Neural cell (in vitro differentiated cells): ENCODE measurements around the gene NCOA3. TPM values are rescaled to one million over a fixed set of nuclear protein-coding genes. Genes with fewer than 3 reads are reported as not detected.

Experiments used
- H2AFZ ChIP-seq: fragments of 200-600, 300-800 bp; sonication (generic), shearing (Covaris generic); 2 replicates; pipeline ENCODE4 v1.6.0; 2014; ENCODE audit warnings: low read depth, mild to moderate bottlenecking, antibody characterized with exemption, low read length, moderate library complexity
- H3F3A ChIP-seq: fragments of 200-600 bp; shearing (Covaris generic); 2 replicates; pipeline ENCODE4 v1.6.1; 2016; ENCODE audit warnings: mild to moderate bottlenecking, moderate library complexity, mixed read lengths, antibody characterized with exemption, low read length; ENCODE audit not compliant: insufficient read depth, poor library complexity, severe bottlenecking
- H3K27ac ChIP-seq: fragments of 200-600, 300-800 bp; sonication (generic), shearing (Covaris generic); 2 replicates; pipeline ENCODE4 v1.5.1; 2014; ENCODE audit warnings: mild to moderate bottlenecking, low read length, moderate library complexity
- H3K27me3 ChIP-seq: fragments of 300-800, 200-600 bp; sonication (generic), shearing (Covaris generic); 2 replicates; pipeline ENCODE4 v1.6.0; 2014; ENCODE audit warnings: mild to moderate bottlenecking, low read depth, low read length, moderate library complexity; ENCODE audit not compliant: insufficient read depth
- H3K36me3 ChIP-seq: fragments of 300-800, 200-600 bp; sonication (generic), shearing (Covaris generic); 2 replicates; pipeline ENCODE4 v1.5.1; 2014; ENCODE audit warnings: mild to moderate bottlenecking, antibody characterized with exemption, low read length, moderate library complexity; ENCODE audit not compliant: insufficient read depth
- H3K4me2 ChIP-seq: fragments of 300-800, 200-600 bp; sonication (generic), shearing (Covaris generic); 2 replicates; pipeline ENCODE4 v1.6.0; 2014; ENCODE audit warnings: mild to moderate bottlenecking, low read length
- H3K4me3 ChIP-seq: fragments of 300-800, 200-600 bp; sonication (generic), shearing (Covaris generic); 2 replicates; pipeline ENCODE4 v1.5.1; 2014; ENCODE audit warnings: mild to moderate bottlenecking, low read length, moderate library complexity
- H3K79me2 ChIP-seq: fragments of 200-600 bp; shearing (Covaris generic); replicated peaks from 2 replicates; pipeline ENCODE4 v1.6.0; 2014; ENCODE audit warnings: mild to moderate bottlenecking, low read length, moderate library complexity; ENCODE audit not compliant: insufficient read depth
- H3K9ac ChIP-seq: fragments of 300-800, 200-600 bp; sonication (generic), shearing (Covaris generic); 2 replicates; pipeline ENCODE4 v1.6.1; 2016; ENCODE audit warnings: mild to moderate bottlenecking, low read length, mixed read lengths
- H3K9me2 ChIP-seq: fragments of 200-600 bp; shearing (Covaris generic); 2 replicates; pipeline ENCODE4 v1.6.1; 2016; ENCODE audit warnings: mild to moderate bottlenecking, low read length, mixed read lengths; ENCODE audit not compliant: insufficient read depth
- H3K9me3 ChIP-seq: fragments of 200-600, 300-800 bp; sonication (generic), shearing (Covaris generic); 2 replicates; pipeline ENCODE4 v1.6.1; 2016; ENCODE audit warnings: mild to moderate bottlenecking, mixed run types, low read length, moderate library complexity, mixed read lengths
- H4K20me1 ChIP-seq: fragments of 200-600 bp; shearing (Covaris generic); 2 replicates; pipeline ENCODE4 v1.6.1; 2016; ENCODE audit warnings: mild to moderate bottlenecking, mixed run types; ENCODE audit not compliant: insufficient read depth
- CTCF ChIP-seq: fragments of 450-650 bp; IDR thresholded peaks from 2 replicates; pipeline ENCODE4 v1.5.1; 2014; ENCODE audit warnings: antibody characterized with exemption, mild to moderate bottlenecking, moderate library complexity; ENCODE audit not compliant: poor library complexity, severe bottlenecking
- EP300 ChIP-seq: fragments of 450-650 bp; conservative IDR thresholded peaks from 2 replicates; pipeline ENCODE4 v1.6.1; 2014; ENCODE audit warnings: antibody characterized with exemption, mild to moderate bottlenecking, moderate library complexity; ENCODE audit not compliant: poor library complexity, severe bottlenecking
- EZH2 ChIP-seq: fragments of 200-600, 300-800 bp; shearing (Covaris generic), sonication (generic); IDR thresholded peaks from 2 replicates; pipeline ENCODE4 v1.6.1; 2014; ENCODE audit warnings: antibody characterized with exemption, low read length, borderline replicate concordance, mild to moderate bottlenecking; ENCODE audit not compliant: insufficient read depth, poor library complexity, severe bottlenecking
- MXI1 ChIP-seq: fragments of 450-650 bp; conservative IDR thresholded peaks from 2 replicates; pipeline ENCODE4 v1.6.1; 2014; ENCODE audit warnings: antibody characterized with exemption, mild to moderate bottlenecking; ENCODE audit not compliant: poor library complexity, severe bottlenecking
- POLR2AphosphoS5 ChIP-seq: IDR thresholded peaks from 2 replicates; pipeline ENCODE4 v1.6.1; 2012
- RAD21 ChIP-seq: fragments of 450-650 bp; conservative IDR thresholded peaks from 2 replicates; pipeline ENCODE4 v1.6.1; 2014; ENCODE audit warnings: antibody characterized with exemption, mild to moderate bottlenecking, moderate library complexity
- REST ChIP-seq: IDR thresholded peaks from 2 replicates; pipeline ENCODE4 v1.6.1; 2012; ENCODE audit warnings: borderline replicate concordance
- SMC3 ChIP-seq: fragments of 450-650 bp; conservative IDR thresholded peaks from 2 replicates; pipeline ENCODE4 v1.6.1; 2014; ENCODE audit warnings: antibody characterized with exemption, mild to moderate bottlenecking, moderate library complexity; ENCODE audit not compliant: poor library complexity
- TAF1 ChIP-seq: IDR thresholded peaks from 2 replicates; pipeline ENCODE4 v1.6.1; 2012; ENCODE audit warnings: low read depth
- polyA plus RNA-seq: library from polyadenylated mRNA; depleted of rRNA; stranded (reverse); fragments of >200 nt; gene quantifications from 2 replicates; pipeline ENCODE4 v1.2.3, GENCODE V29; 2014

NCOA3 gene
- polyA plus RNA-seq, 1 donor from 2014 or later: 14.2 TPM

DNA sequence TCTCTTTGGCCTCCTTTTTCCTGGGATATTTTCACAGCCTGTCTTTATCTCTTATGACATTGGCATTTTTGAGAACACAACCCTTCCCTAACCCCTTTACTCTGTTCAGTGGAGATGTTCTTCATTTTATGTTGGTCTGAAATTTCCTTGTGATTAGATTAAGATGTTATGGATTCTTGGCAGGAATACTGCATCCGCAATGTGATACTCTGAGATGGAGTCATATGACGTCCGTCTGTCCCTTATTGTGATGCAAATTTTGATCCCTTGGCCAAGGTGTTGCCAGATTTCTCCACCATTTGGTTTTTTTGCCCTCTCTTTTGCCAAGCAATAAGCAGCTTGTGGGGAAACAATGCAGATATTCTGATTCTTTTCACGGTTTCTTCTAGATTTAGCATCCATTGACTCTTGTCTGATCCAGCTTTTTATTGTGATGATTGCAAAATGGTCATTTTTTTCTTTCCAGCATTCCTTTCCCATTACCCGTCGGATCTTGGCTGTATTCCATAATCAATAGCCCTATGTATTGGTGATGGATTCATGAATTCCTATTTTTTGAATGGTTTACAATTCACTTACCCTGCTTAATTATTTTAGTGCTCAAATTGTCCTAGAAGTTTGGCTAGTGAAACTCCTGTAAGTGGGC lies 85.1 kb downstream of the NCOA3 start:
- no peaks in the 10 kb centered on the region for H3F3A ChIP-seq
- H3K27ac ChIP-seq: no peak overlapping the region
- no peaks in the 10 kb centered on the region for H3K79me2 ChIP-seq
- H3K27me3 ChIP-seq: no peaks in the 10 kb centered on the region
- no peak overlapping the region for H3K9ac ChIP-seq
- H3K36me3 ChIP-seq: no peaks in the 10 kb centered on the region
- H3K4me3 ChIP-seq: no peak overlapping the region
- no peak overlapping the region for H3K4me2 ChIP-seq
- TF ChIP-seq EP300: no peak
- no peak for TF ChIP-seq CTCF
- TF ChIP-seq POLR2AphosphoS5: no peak
- TF ChIP-seq REST: no peak
- TF ChIP-seq RAD21: no peak
- H3K9me3 ChIP-seq: no peaks in the 10 kb centered on the region
- no peaks in the 10 kb centered on the region for H3K9me2 ChIP-seq
- no peaks in the 10 kb centered on the region for H4K20me1 ChIP-seq
- no peak overlapping the region for H2AFZ ChIP-seq

- Histone ChIP-seq H3F3A (no peaks in the 10 kb centered on the region), H2AFZ (no peak overlapping the region), H3K79me2 (no peaks in the 10 kb centered on the region), H3K4me3 (no peak overlapping the region), H4K20me1 (no peaks in the 10 kb centered on the region), H3K9ac (no peak overlapping the region), H3K36me3 (no peaks in the 10 kb centered on the region), H3K9me2 (no peaks in the 10 kb centered on the region), H3K9me3 (no peaks in the 10 kb centered on the region), H3K27me3 (no peaks in the 10 kb centered on the region), H3K27ac (no peak overlapping the region), H3K4me2 (no peak overlapping the region)
- TF ChIP-seq RAD21 (no peak), MXI1 (no peak), TAF1 (no peak), SMC3 (no peak), CTCF (no peak), REST (no peak), EZH2 (no peak), EP300 (no peak), POLR2AphosphoS5 (no peak)
Measured at GRCh38 chr20:47588158-47588557, 86.5 kb downstream of the NCOA3 start.
